ENCODE data around the gene TLL2.

TLL2 gene

GRCh38 chr10:96507044-96507443 lies 6.7 kb downstream of the TLL2 start:
- DNase-seq (ENCODE audit: low read depth, low spot score): no peak

- no peak for DNase-seq (ENCODE audit: low read depth, low spot score)
Observed at GRCh38 chr10:96505150-96506136, 8.3 kb downstream of the TLL2 start.

GRCh38 chr10:96502561-96503282 lies 11.0 kb downstream of the TLL2 start:
- no peak for DNase-seq (ENCODE audit: low read depth, low spot score)

- peak; percentile 19 for DNase-seq (ENCODE audit: low read depth, low spot score)
Observed at GRCh38 chr10:96501985-96502384, 11.7 kb downstream of the TLL2 start.

- DNase-seq (ENCODE audit: low read depth, low spot score): no peak
Observed at GRCh38 chr10:96500519-96500918, 13.2 kb downstream of the TLL2 start.

GRCh38 chr10:96500050-96500449 lies 13.7 kb downstream of the TLL2 start:
- no peak for DNase-seq (ENCODE audit: low read depth, low spot score)

GRCh38 chr10:96497391-96497790 lies 16.3 kb downstream of the TLL2 start:
- no peak for DNase-seq (ENCODE audit: low read depth, low spot score)

GRCh38 chr10:96496281-96496925 lies 17.3 kb downstream of the TLL2 start:
- DNase-seq (ENCODE audit: low read depth, low spot score): no peak

GRCh38 chr10:96495544-96495943 lies 18.2 kb downstream of the TLL2 start:
- DNase-seq (ENCODE audit: low read depth, low spot score): no peak

- no peak for DNase-seq (ENCODE audit: low read depth, low spot score)
Observed at GRCh38 chr10:96494694-96495093, 19.0 kb downstream of the TLL2 start.

GRCh38 chr10:96493871-96494525 lies 19.7 kb downstream of the TLL2 start:
- no peak for DNase-seq (ENCODE audit: low read depth, low spot score)

GRCh38 chr10:96493254-96493653 lies 20.5 kb downstream of the TLL2 start:
- no peak for DNase-seq (ENCODE audit: low read depth, low spot score)

GRCh38 chr10:96491303-96491702 lies 22.4 kb downstream of the TLL2 start:
- no peak for DNase-seq (ENCODE audit: low read depth, low spot score)

- no peak for DNase-seq (ENCODE audit: low read depth, low spot score)
Observed at GRCh38 chr10:96488161-96488935, 25.4 kb downstream of the TLL2 start.

GRCh38 chr10:96482815-96483588 lies 30.7 kb downstream of the TLL2 start:
- no peak for DNase-seq (ENCODE audit: low read depth, low spot score)

- DNase-seq (ENCODE audit: low read depth, low spot score): no peak
Observed at GRCh38 chr10:96478355-96478754, 35.4 kb downstream of the TLL2 start.

GRCh38 chr10:96473866-96474265 lies 39.9 kb downstream of the TLL2 start:
- no peak for DNase-seq (ENCODE audit: low read depth, low spot score)

- peak; percentile 64 for DNase-seq (ENCODE audit: low read depth, low spot score)
Observed at GRCh38 chr10:96470116-96470743, 43.5 kb downstream of the TLL2 start.

- no peak for DNase-seq (ENCODE audit: low read depth, low spot score)
Observed at GRCh38 chr10:96468845-96469244, 44.9 kb downstream of the TLL2 start.

GRCh38 chr10:96465599-96465998 lies 48.1 kb downstream of the TLL2 start:
- no peak for DNase-seq (ENCODE audit: low read depth, low spot score)

All from ELF-1 (cell line).